Fibroblast of mammary gland (primary cell): Measurements from ENCODE around the gene ADCY9.

Experiments
- DNase-seq: peaks from one replicate; pipeline ENCODE4 v3.0.0-alpha.2; 2010; ENCODE audit warnings: low read depth
- H3K4me3 ChIP-seq: 2 replicates; pipeline ENCODE4 v1.5.1; 2011; ENCODE audit warnings: low read depth, mild to moderate bottlenecking, low read length, moderate library complexity; ENCODE audit not compliant: control insufficient read depth
- CTCF ChIP-seq: conservative IDR thresholded peaks from 2 replicates; pipeline ENCODE4 v1.5.1; 2011; ENCODE audit warnings: low read depth, low read length, inconsistent platforms; ENCODE audit not compliant: control insufficient read depth, insufficient read depth

ADCY9 gene

GRCh38 chr16:4152267-4152666 is 36.0 kb upstream of the ADCY9 start:
- DNase-seq, result no peak
- no peak overlapping the region for H3K4me3 ChIP-seq
- no peak for TF ChIP-seq CTCF

GRCh38 chr16:4147236-4147635 is 31.0 kb upstream of the ADCY9 start:
- TF ChIP-seq CTCF, result no peak
- DNase-seq, result no peak
- H3K4me3 ChIP-seq, result no peak overlapping the region

DNA sequence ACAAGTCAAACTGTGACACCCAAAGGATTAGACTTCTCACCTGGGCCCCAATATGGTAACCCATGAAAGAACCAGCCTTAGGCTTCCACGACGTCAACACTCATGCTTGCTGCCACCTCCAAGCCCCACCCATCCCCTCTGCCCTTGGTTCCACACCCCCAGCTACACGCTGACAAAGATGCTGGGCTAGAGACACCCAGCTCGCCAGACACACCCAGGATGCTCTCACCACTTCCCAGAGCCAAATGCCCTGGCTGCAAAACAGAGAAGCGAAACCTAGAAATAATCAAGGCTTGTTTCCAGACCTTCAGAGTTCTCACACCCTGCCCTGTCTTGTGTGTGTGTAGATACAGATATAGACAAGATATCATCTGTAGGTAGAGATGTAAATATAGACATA is 26.0 kb upstream of the ADCY9 start:
- no peak overlapping the region for H3K4me3 ChIP-seq
- DNase-seq, result no peak
- TF ChIP-seq CTCF, result no peak

GRCh38 chr16:4141604-4142003 is 25.4 kb upstream of the ADCY9 start:
- no peak overlapping the region for H3K4me3 ChIP-seq
- TF ChIP-seq CTCF, result no peak
- no peak for DNase-seq

- DNase-seq, result peak; percentile 44
- H3K4me3 ChIP-seq, result no peak overlapping the region
- no peak for TF ChIP-seq CTCF
Observed at GRCh38 chr16:4140652-4141051, 24.4 kb upstream of the ADCY9 start.

GRCh38 chr16:4139968-4140367 is 23.7 kb upstream of the ADCY9 start:
- no peak for TF ChIP-seq CTCF
- H3K4me3 ChIP-seq, result no peak overlapping the region
- DNase-seq, result no peak

GRCh38 chr16:4138713-4139112 is 22.5 kb upstream of the ADCY9 start:
- H3K4me3 ChIP-seq, result no peak overlapping the region
- no peak for DNase-seq
- no peak for TF ChIP-seq CTCF
